ENCODE results near the gene KCTD8.

GRCh38 chr4:44196796-44197195 is 251.8 kb downstream of the KCTD8 start:
- TF ChIP-seq, protein P1, sequence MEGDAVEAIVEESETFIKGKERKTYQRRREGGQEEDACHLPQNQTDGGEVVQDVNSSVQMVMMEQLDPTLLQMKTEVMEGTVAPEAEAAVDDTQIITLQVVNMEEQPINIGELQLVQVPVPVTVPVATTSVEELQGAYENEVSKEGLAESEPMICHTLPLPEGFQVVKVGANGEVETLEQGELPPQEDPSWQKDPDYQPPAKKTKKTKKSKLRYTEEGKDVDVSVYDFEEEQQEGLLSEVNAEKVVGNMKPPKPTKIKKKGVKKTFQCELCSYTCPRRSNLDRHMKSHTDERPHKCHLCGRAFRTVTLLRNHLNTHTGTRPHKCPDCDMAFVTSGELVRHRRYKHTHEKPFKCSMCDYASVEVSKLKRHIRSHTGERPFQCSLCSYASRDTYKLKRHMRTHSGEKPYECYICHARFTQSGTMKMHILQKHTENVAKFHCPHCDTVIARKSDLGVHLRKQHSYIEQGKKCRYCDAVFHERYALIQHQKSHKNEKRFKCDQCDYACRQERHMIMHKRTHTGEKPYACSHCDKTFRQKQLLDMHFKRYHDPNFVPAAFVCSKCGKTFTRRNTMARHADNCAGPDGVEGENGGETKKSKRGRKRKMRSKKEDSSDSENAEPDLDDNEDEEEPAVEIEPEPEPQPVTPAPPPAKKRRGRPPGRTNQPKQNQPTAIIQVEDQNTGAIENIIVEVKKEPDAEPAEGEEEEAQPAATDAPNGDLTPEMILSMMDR (IDR thresholded peaks at IDR 0.05) = no peak
- TF ChIP-seq POLR2A (IDR thresholded peaks at IDR 0.05) (no peak), EP300 (IDR thresholded peaks at IDR 0.05) (no peak)

Data from tibial nerve (tissue), 4 donors.